DOHH2 (cell line): ENCODE measurements around the gene GREM1.

Source experiments
- CTCF ChIP-seq: fragments of 200-600 bp; sonication (generic); IDR thresholded peaks from one replicate; pipeline ENCODE4 v1.5.1; 2014; ENCODE audit warnings: antibody characterized with exemption, mild to moderate bottlenecking, low read depth, low read length; ENCODE audit not compliant: poor library complexity, severe bottlenecking
- EZH2phosphoT487 ChIP-seq: fragments of 200-600 bp; sonication (generic); IDR thresholded peaks from 2 replicates; pipeline ENCODE4 v1.6.1; 2017; ENCODE audit warnings: borderline replicate concordance, mild to moderate bottlenecking, antibody characterized with exemption, low read length, moderate library complexity, mixed read lengths

GRCh38 chr15:32682977-32683630, 34.7 kb upstream of the GREM1 start:
- TF ChIP-seq CTCF (no peak), EZH2phosphoT487 (no peak)
